Activated CD8-positive, alpha-beta memory T cell treated with anti-CD3 and anti-CD28 coated beads, Interleukin-2, amount 50 U/mL, for 1 hour (primary cell): ENCODE measurements around the gene KLHL10.

Experiments
- DNase-seq: peaks from one replicate; pipeline ENCODE4 v3.0.0-alpha.2; 2020; ENCODE audit errors: extremely low read depth

KLHL10 gene

GRCh38 chr17:41837761-41838538, at the start of gene KLHL10:
TSS of gene KLHL10 (plus strand) at chr17:41837825. CDS start at chr17:41837933, 108 bp downstream.
- no peak for DNase-seq

DNA sequence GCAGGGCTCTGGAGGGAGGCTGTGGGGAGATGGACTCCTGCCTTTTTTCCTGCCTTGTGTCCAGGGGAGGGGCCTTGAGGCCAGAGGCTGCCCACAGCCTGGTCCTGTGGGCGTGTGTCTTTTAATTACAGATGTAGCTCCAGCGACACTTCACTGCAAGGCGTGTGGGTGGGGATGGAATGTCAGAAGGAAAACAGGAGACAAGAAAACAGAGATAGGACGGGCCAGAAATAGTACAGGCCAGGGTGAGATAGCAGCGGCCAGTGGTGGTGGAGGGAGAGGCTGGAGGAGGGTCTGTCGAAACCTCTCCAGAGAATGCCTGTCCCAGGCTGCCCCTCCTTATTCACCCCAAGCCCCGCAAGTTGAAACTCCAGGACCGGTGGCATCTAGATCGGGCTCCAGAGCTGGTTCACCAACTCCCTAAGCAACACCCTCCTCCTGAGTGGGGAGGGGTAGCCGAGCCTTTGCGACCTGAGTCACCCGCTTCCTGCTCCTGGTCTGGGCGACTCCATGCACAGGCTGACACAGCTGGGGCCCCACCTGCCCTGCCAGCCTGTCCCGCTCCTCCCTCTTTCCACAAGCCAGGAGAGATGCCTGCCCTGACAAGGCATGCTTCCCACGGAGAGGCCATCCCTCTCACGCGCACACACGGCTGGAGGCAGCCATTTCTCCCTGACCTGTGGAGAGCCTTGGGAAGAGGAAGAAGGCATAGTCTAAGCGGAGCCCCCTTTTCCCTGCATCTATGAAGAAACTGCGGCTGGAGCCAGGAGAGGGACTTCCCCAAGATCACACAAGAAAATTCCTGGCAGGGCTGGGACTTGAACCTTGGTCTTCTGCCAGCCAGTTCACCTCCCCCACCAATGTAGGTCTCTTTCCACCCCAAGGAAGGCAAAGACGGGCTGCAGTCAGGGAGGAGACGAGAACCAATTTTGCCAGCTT, 44.5 kb upstream of the KLHL10 start:
- no peak for DNase-seq

DNA sequence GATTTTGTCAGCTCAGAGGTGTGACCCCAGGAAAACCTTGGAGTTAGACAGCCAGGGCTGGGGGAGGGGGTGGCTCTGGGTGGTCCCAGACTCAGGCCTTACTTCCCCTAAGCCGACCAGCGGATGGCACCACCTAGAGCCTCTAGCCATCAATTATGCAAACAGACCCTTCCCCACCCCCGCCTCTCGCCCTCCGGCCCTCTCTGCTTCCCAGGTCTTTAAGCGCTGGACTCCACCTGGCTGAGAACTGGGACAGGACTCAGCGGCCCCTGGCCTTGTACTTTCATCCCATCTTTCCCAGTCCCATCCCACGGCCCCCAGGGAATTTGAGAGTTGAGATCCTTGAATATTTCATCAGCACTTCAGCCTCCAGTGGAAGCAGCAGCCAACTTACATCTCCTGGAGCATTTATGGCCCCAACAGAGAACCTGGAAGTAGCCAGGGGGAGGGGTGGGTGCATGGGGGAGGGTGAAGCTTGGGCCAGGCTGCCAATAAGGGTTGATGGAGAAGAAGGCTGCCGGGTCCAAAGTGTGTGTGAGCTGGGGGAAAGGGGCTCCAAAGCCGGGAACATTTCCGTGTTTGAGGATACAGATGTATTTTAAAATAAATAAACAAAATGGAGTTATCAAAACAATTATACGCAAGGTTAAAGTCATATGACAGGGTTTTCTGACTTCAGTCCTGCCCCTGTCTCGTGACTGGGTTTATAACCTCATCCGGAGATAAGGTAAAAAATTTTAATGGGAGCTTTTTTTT, 43.7 kb upstream of the KLHL10 start:
- DNase-seq = no peak

DNA sequence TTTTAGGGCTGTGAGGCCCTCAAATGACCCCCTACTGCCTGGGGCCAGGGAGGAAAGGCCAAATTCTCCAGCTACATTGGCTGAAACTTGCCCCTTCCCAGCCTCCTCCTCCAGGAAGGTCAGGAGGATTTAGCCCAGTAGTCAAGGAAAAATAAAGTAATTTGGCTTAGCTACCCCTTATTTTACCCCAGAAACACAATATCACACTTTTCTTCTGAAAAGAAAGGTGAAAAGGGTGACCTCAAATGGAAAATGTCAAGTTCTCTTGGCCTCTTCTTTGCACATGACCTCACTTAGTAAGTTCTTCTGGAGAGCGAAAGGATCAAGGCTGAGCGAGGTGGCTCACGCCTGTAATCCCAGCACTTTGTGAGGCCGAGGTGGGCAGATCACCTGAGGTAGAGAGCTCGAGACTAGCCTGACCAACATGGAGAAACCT, 43.1 kb upstream of the KLHL10 start:
- no peak for DNase-seq

DNA sequence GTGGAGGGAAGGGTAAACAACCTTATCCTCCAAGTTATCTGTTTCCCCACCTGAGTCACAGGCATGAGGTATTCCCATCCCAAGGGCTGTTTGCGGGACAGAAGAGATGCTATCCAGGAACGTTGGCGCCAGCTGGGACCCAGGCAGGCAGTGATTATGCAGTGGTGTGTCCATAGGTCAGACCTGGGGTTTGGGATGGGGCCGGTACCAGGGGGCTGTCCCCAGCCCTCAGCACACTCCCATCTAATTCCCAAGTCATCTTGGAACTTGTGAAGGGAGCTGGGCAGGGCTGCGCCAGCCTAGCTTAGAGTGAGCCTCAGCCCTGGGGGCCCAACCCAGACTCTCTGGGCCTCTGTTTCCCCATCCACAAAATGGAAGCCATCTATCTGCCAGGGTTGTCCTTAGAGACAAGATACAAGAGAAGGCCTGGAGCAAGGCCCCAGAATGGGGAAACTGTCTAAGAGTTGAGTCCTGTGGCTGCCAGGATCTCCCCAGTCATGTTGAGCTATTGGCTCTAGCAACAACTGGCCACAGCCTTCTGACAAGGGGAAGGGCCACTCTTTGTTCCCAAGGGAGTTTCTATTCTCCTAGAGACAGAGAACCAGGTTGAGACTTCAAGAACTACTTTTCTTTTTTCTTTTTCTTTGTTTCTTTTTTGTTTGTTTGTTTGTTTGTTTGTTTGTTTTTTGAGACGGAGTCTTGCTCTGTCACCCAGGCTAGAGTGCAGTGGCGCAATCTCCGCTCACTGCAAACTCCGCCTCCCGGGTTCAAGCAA, 41.3 kb upstream of the KLHL10 start:
- no peak for DNase-seq

GRCh38 chr17:41797377-41797776, 40.2 kb upstream of the KLHL10 start:
- no peak for DNase-seq

- no peak for DNase-seq
Measured at GRCh38 chr17:41799366-41799765, 38.3 kb upstream of the KLHL10 start.

GRCh38 chr17:41800601-41801373, 36.8 kb upstream of the KLHL10 start:
- DNase-seq = no peak

DNA sequence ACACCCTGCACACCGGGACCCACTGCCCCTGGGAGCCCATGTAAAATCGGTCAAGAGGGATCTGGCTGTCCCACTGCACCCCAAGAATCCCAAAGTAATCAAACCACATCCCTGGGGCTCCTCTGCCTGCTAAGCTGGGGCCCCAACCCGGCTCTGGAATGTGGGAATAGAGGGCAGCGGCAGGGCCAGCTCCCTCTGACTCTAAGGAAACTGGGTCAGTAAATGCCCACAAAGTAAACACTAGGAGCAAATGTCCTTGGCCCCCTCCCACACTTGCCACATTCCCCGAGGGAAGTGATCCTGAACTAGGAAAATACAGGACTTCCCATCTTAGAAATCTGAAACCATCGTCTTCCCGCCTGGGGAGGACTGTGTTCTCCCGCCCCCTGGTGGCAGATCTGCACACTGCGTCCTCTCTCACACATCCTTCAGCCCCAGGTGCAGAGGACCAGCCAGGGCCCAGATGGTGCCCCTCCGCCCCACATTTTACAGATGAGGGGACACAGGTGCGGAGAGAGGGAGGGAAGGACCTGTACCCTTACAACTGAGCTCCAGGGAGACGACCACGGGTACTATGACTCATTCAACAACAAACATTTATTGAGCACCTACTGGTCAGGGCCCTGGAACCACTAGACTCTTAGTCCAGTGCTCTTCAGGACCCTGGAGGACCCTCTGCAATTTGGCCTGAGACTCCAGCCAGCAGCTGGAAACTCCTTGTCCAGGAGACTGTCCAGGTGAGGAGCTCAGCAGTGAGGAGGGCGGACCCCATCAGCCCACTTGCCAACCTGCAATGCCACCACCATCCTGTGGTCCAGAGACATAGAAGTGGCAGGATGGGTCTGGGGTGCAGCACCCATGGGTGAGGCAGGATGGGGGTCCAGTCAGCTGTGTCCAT, 36.0 kb upstream of the KLHL10 start:
- DNase-seq = peak; percentile 36

DNA sequence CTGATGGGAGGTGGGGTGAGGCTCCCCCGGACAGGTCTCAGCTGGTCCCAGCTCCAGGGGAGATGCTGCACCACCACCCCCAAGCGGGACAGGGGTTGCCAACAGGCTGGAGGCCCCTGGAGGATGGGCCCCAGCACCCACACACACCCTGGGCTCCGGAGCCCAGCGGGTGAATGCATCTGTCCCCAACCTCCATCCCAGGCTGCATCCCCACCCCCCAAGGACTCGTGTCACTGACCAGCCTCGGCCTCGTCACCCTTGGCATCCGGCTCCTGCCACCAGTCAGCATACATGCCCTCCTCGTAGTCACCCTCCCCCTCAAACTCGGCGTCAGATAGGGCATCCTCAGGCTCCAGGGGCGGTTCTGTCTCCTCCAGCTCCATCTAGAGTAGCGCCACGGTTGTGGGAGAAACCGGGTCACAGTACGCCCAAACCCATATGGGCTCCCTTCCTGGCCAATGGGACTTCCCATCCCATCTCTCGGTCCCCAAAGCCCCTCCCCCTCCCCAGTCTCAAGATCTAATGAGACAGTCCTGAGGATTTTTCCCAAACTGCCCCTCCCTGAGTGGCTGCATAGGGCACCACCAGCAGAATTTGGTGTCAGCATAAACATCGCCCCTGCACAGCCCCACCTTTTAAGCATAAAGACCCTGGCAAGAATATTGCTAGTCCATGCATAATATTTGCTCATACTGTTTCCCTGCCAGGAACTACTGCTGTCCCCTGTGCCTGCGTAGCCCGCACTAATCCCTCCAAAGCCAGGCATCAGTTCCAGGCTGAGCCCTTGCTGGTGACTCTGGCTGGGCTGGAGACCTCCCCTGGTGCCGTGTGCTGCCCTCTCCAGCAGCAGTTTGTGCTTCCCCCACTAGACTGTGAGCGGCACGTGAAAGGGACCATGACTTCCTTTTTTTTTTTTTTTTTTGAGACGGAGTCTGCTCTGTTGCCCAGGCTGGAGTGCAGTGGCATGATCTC, 34.3 kb upstream of the KLHL10 start:
- DNase-seq = no peak

DNA sequence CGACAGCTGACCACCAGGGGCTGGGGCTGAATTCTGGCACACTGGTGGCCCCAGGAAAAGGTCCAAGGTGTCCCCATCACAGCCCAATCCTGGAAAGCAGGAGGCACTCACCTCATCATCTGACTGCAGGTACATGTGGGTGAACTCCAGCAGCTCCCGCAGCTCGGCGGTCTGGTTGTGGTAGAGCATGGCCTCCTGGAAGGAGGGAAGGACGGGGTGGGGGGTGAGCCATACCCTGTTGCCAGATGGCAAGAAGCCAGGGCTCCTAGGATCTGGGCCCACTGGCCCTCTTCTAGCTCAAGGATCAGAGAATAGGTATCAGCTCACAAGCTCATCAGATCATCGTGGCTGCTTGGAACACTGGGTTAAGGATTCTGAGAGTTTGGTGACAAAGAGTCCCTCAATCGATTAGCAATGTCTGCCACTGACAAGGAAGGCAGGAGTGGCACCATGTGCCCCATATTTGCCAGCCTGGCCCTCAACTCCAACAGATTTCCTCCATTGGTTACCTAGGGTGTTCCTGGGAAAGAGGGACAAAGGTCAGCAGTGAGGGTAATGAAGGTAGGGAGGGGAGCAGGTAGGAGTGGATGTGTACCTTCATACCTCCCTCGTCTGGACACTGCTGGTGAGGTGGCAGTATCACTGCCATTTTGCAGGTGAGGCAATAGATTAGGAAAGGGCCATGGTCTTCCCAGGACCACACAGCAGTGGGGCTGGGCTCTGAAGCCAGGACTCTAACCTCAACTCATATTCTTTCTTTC, 30.8 kb upstream of the KLHL10 start:
- no peak for DNase-seq

DNA sequence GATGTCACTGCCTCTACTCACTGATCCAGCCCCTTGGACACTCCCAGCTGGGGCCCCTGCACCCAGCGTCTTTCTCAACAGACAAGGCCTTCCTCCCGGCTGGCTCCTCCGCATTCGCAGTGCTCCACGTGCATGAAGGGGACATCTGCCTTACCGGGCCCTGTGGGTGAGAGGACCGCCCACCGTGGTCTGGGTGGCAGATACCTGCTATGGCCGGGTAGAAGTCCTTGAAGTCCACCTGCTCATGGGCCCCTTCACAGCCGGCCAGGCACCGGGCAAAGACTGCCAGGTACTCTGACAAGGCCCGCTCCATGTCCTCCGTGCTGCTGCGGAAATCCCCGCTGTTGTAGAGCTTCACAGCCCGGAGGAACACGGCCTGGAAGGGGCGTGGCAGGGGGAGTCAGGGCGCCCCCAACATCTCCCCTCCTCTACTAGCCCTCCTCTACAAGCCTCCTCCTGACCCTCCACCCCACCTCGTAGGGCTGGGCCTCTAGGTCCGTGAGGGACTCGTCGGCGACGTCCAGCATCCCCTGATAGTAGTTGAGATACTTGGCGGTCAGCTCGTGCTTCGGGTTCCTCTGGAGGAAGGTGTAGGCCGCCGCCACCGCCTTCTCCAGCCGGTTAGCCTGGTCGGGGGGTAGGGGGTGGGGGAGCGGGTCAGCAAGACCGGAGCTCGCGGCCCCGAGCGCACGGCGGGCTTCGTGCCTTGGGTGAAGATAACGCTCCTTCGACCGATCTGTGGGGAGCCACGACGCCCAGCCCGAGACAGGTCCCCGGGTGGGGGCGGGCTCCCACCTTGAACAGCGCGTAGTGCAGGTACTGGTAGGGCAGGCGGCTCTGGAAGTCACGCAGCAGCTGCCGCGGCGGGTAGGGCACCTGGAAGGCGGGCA, 26.7 kb upstream of the KLHL10 start:
- DNase-seq = no peak

DNA sequence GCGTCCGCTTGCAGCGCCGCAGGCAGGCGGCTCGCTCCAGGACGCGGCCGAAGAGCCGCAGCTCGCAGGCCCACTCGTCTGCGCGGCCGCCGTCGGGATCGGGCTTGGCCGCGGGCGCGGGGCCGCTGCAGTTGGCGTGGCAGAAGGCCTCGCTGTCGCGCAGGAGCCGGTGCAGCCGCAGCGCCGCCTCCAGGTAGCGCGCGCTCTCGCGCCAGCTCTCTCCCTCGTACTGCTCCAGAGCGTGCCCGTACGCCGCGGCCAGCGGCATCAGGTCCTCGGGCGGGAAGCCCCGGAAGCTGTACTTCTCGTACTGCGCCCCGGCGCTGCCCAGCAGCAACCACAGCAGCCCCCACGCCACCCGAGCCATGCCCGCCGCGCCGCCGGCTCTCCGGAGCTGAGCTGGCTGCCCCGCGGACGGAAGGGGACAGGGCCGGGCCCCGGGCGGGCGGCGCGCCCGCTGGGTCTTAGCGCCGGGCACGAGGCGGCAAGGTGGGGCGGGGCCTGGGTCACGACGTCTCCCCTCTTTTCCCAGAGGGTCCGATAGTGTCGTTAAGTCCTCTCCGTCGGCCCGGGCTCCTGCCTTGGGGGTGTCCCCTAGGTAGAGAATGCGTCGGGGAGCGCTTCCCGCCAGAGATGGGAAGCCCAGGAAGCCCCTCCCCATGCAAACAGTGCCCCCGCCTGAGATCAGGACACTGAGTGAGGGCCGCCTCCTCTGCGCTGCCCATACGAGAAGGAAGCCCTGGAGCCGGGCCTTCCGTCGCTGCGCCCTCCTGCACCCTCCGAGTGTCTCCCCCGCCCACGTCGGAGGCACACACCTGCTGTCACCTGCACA, 25.9 kb upstream of the KLHL10 start, which contains the start of gene P3H4:
Gene P3H4, minus strand, starts transcription at position 401 of the 832 bp plus-strand sequence. Its CDS starts 34 bp downstream, at position 367.
- DNase-seq = peak; percentile 13

DNA sequence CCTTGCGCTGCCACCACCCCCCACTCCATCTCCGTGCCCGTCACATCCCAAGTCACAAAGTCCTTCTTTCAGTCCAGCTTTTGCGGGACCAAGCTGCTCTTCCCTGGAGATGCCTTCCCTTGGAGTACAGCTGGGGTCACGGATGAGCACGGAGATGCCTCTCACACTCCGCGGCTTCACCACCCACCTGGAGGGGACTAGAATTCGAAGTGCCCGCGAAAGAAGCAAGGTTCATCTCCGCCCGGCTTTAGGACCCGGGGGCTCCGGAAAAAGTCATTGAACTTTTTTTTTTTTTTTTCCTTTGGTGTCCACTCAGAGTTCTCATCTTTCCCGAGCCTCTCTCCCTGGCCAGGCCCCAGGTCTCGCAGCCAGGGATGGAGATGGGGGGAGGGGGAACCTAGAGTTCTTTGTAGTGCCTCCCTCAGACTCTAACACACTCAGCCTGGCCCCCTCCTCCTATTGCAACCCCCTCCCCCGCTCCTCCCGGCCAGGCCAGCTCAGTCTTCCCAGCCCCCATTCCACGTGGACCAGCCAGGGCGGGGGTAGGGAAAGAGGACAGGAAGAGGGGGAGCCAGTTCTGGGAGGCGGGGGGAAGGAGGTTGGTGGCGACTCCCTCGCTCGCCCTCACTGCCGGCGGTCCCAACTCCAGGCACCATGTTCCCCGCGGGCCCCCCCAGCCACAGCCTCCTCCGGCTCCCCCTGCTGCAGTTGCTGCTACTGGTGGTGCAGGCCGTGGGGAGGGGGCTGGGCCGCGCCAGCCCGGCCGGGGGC, 25.1 kb upstream of the KLHL10 start, which contains the start of gene FKBP10:
Gene FKBP10, plus strand, starts transcription at position 624 of the 771 bp plus-strand sequence. Its CDS starts 31 bp downstream, at position 655.
- DNase-seq = no peak
